ENCODE data around the gene CELA1. TPM values are rescaled to one million over a fixed set of nuclear protein-coding genes. Genes with fewer than 3 reads are reported as not detected.
"Not testable (repeated sequence)": the region's sequence is repeated elsewhere in the genome, so short reads cannot be mapped to it uniquely, and the experiment has no call there.

CELA1 gene
- total and polyA plus RNA-seq, 10 of the 15 experiments (the other 5 are each of a cell fraction or from before 2014, with no cell fraction given), result not detected

DNA sequence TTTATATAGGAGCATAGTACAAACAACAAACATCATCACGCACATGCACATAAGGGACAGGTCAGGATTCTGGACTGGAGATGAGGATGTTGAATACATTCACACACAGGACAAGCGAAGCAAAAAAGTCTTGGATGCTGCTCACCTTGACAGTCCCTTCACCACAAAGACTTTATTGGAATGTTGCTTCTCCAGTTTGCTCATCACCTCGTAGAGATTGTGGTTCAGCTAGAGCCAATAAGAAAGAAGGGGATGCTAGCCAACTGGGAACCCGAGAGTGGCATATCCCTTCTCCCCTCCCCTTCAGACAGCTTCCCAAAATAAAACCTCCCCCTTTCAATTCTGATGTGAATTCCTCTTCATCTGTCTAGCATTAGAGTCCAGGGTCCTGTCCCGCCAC, 50.8 kb downstream of the CELA1 start:
- TF ChIP-seq SMARCA5 (IDR thresholded peaks at IDR 0.05) (no peak), NFYA (IDR thresholded peaks at IDR 0.05; ENCODE audit: borderline replicate concordance, low read depth, low read length) (no peak), NR2C2 (IDR thresholded peaks at IDR 0.05; ENCODE audit: borderline replicate concordance, control insufficient read depth, insufficient read length, low read depth) (no peak), FOS (IDR thresholded peaks at IDR 0.05; ENCODE audit: borderline replicate concordance, extremely low read depth, insufficient read length) (no peak), SREBF1 (IDR thresholded peaks at IDR 0.05; ENCODE audit: low read length) (no peak), TCF3 (IDR thresholded peaks at IDR 0.05; ENCODE audit: borderline replicate concordance, insufficient read depth, low read depth, low read length) (no peak), FOXK2 (IDR thresholded peaks at IDR 0.05) (no peak), MEF2B (IDR thresholded peaks at IDR 0.05; ENCODE audit: partially characterized antibody, poor library complexity, severe bottlenecking) (no peak), GABPA (IDR thresholded peaks at IDR 0.05; ENCODE audit: low read depth) (no peak), ETV6 (conservative IDR thresholded peaks at IDR 0.05 in 1 of 2, IDR thresholded peaks at IDR 0.05 in 1 of 2; ENCODE audit: borderline replicate concordance in 1 of 2, low read depth in 1 of 2) (no peak), ESRRA (IDR thresholded peaks at IDR 0.05; ENCODE audit: low read length) (no peak), FOXM1 (IDR thresholded peaks at IDR 0.05; ENCODE audit: low read depth, low read length) (no peak)
- TF ChIP-seq, protein P1, sequence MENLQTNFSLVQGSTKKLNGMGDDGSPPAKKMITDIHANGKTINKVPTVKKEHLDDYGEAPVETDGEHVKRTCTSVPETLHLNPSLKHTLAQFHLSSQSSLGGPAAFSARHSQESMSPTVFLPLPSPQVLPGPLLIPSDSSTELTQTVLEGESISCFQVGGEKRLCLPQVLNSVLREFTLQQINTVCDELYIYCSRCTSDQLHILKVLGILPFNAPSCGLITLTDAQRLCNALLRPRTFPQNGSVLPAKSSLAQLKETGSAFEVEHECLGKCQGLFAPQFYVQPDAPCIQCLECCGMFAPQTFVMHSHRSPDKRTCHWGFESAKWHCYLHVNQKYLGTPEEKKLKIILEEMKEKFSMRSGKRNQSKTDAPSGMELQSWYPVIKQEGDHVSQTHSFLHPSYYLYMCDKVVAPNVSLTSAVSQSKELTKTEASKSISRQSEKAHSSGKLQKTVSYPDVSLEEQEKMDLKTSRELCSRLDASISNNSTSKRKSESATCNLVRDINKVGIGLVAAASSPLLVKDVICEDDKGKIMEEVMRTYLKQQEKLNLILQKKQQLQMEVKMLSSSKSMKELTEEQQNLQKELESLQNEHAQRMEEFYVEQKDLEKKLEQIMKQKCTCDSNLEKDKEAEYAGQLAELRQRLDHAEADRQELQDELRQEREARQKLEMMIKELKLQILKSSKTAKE (IDR thresholded peaks at IDR 0.05; ENCODE audit: low read depth, poor library complexity, severe bottlenecking), result no peak
- Histone ChIP-seq H3K9ac (ENCODE audit: control insufficient read depth, insufficient read depth, low read length) (no peak overlapping the region), H3K4me1 (ENCODE audit: control insufficient read depth, insufficient read depth, low read length) (no peaks in the 10 kb centered on the region), H3K4me3 (no peak overlapping the region), H3K4me2 (ENCODE audit: control insufficient read depth, insufficient read depth) (no peak overlapping the region), H3K27ac (ENCODE audit: control insufficient read depth, insufficient read depth) (no peak overlapping the region), H4K20me1 (ENCODE audit: control insufficient read depth, insufficient read depth) (no peaks in the 10 kb centered on the region), H3K79me2 (ENCODE audit: control insufficient read depth, insufficient read depth, low read length) (no peaks in the 10 kb centered on the region), H3K9me3 (replicated peaks; ENCODE audit: control insufficient read depth, insufficient read depth, low read length) (no peaks in the 10 kb centered on the region), H3K27me3 (replicated peaks in 1 of 2; ENCODE audit: control insufficient read depth in 2 of 2, insufficient read depth in 2 of 2, low read length in 1 of 2) (no peaks in the 10 kb centered on the region), H2AFZ (ENCODE audit: control insufficient read depth, low read depth, low read length) (no peak overlapping the region), H3K36me3 (ENCODE audit: control insufficient read depth in 2 of 2, insufficient read depth in 2 of 2, low read length in 1 of 2) (peaks cover 0 to 12% of the 10 kb centered on the region in 2 experiments; a peak in 2 of 4 replicates)
- ChIA-PET RAD21 (ENCODE audit: unreplicated experiment) (no interaction called here), CTCF (interaction anchor here (5.6 kb wide), 1 partner anchor 45 kb away, joined by 28 read pairs; no protein-coding TSS in a partner anchor), SMC1A (ENCODE audit: uncharacterized antibody, unreplicated experiment) (no interaction called here), POLR2A (no interaction called here)
- ATAC-seq (no peak), DNase-seq (ENCODE audit: low read depth, low spot score) (no peak), FAIRE-seq (no peak)
- in situ Hi-C loops (cut with MboI) (no loop called here), intact Hi-C loops (cut with micrococcal nuclease; ENCODE audit: unreplicated experiment) (no loop called here)
- 90% methylated on average over 5 of the region's 5 CpGs for WGBS (ENCODE audit: insufficient coverage, insufficient replicate concordance, low lambda C conversion rate, missing lambda C conversion rate)
- BruUV-seq (replicated peaks), result no TSS peak

DNA sequence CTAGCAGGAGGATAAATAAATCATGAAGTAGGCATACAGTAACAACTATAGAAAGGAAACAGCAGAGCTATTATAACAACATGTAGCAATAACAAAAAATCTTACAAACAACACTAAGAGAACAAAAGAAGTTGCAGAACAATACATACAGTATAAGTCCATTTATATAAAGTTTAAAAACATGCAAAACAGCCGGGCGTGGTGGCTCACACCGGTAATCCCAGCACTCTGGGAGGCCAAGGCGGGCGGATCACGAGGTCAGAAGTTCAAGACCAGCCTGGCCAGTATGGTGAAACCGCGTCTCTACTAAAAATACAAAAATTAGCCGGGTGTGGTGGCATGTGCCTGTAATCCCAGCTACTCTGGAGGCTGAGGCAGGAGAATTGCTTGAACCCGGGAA, 52.4 kb downstream of the CELA1 start:
- H3K27me3 ChIP-seq (replicated peaks in 1 of 2; ENCODE audit: control insufficient read depth in 2 of 2, insufficient read depth in 2 of 2, low read length in 1 of 2); H3K79me2 ChIP-seq (ENCODE audit: control insufficient read depth, insufficient read depth, low read length); ATAC-seq; H3K9me3 ChIP-seq (replicated peaks; ENCODE audit: control insufficient read depth, insufficient read depth, low read length); H3K4me3 ChIP-seq; H3K36me3 ChIP-seq (ENCODE audit: control insufficient read depth in 2 of 2, insufficient read depth in 2 of 2, low read length in 1 of 2); H3K4me2 ChIP-seq (ENCODE audit: control insufficient read depth, insufficient read depth); H3K4me1 ChIP-seq (ENCODE audit: control insufficient read depth, insufficient read depth, low read length); intact Hi-C loops (cut with micrococcal nuclease; ENCODE audit: unreplicated experiment); BruUV-seq (replicated peaks); DNase-seq (ENCODE audit: low read depth, low spot score); FAIRE-seq; POLR2A ChIA-PET; H4K20me1 ChIP-seq (ENCODE audit: control insufficient read depth, insufficient read depth); H3K27ac ChIP-seq (ENCODE audit: control insufficient read depth, insufficient read depth); H2AFZ ChIP-seq (ENCODE audit: control insufficient read depth, low read depth, low read length); H3K9ac ChIP-seq (ENCODE audit: control insufficient read depth, insufficient read depth, low read length); in situ Hi-C loops (cut with MboI): not testable (repeated sequence)
- ChIA-PET SMC1A (ENCODE audit: uncharacterized antibody, unreplicated experiment) (interaction anchor here (1.0 to 1.5 kb wide), 3 partner anchors 30 to 295 kb away, joined by 3 to 4 read pairs (median 4); no protein-coding TSS in a partner anchor), RAD21 (ENCODE audit: unreplicated experiment) (interaction anchor here (1.5 kb wide), 1 partner anchor 47 kb away, joined by 5 read pairs; no protein-coding TSS in a partner anchor), CTCF (interaction anchor here (0.6 to 5.6 kb wide), 2 partner anchors 47 to 106 kb away, joined by 3 to 28 read pairs; no protein-coding TSS in a partner anchor)
- 91% methylated on average over 10 of the region's 10 CpGs for WGBS (ENCODE audit: insufficient coverage, insufficient replicate concordance, low lambda C conversion rate, missing lambda C conversion rate)
